ENCODE measurements around the gene BLOC1S4. TPM values are rescaled to one million over a fixed set of nuclear protein-coding genes. Genes with fewer than 3 reads are reported as not detected.

The BLOC1S4 gene
- total RNA-seq, 1 donor from 2014 or later = 6.5 TPM

- no peak for DNase-seq
Measured at GRCh38 chr4:6764976-6765620, 49.1 kb downstream of the BLOC1S4 start.

GRCh38 chr4:6765703-6766102 is 49.7 kb downstream of the BLOC1S4 start:
- no peak for DNase-seq

Other genes starting within 250 kb of the BLOC1S4 start
- 3.0 TPM for gene PPP2R2C, start 243.6 kb upstream of the BLOC1S4 start, total RNA-seq
- 5.2 TPM for gene MAN2B2, start 141.0 kb upstream of the BLOC1S4 start, total RNA-seq
- 99.1 TPM for gene MRFAP1, start 75.5 kb upstream of the BLOC1S4 start, total RNA-seq
- gene S100P, start 22.3 kb upstream of the BLOC1S4 start, total RNA-seq = 26.0 TPM
- 53.5 TPM for gene MRFAP1L1, start 6.3 kb upstream of the BLOC1S4 start, total RNA-seq
- gene KIAA0232, start 66.6 kb downstream of the BLOC1S4 start, total RNA-seq = 26.8 TPM
- gene TBC1D14, start 193.7 kb downstream of the BLOC1S4 start, total RNA-seq = 35.0 TPM